SJSA1 (cell line): ENCODE data around the gene ELAPOR2. TPM values are rescaled to one million over a fixed set of nuclear protein-coding genes. Genes with fewer than 3 reads are reported as not detected.
"Not testable (repeated sequence)": the region's sequence is repeated elsewhere in the genome, so short reads cannot be mapped to it uniquely, and the experiment has no call there.

Source experiments
- DNase-seq, 2 experiments: peaks; one replicate each; pipeline ENCODE4 v3.0.0-alpha.2; 2015 to 2020; ENCODE audit warnings: low spot score in 2 of 2, low read depth in 1 of 2
- H3K27ac ChIP-seq: fragments of 250-450 bp; sonication (Bioruptor Pico); 2 replicates; pipeline ENCODE4 v1.5.1; 2020; ENCODE audit warnings: mild to moderate bottlenecking, moderate library complexity
- H3K27me3 ChIP-seq: fragments of 250-450 bp; sonication (Bioruptor Pico); replicated peaks from 2 replicates; pipeline ENCODE4 v1.5.1; 2020; ENCODE audit warnings: mild to moderate bottlenecking, moderate library complexity
- H3K36me3 ChIP-seq: fragments of 250-450 bp; sonication (Bioruptor Pico); 2 replicates; pipeline ENCODE4 v1.5.1; 2020; ENCODE audit warnings: mild to moderate bottlenecking
- H3K4me1 ChIP-seq: fragments of 250-450 bp; sonication (Bioruptor Pico); replicated peaks from 2 replicates; pipeline ENCODE4 v1.6.1; 2021; ENCODE audit warnings: mild to moderate bottlenecking
- H3K4me3 ChIP-seq: fragments of 250-450 bp; sonication (Bioruptor Pico); 2 replicates; pipeline ENCODE4 v1.5.1; 2020; ENCODE audit warnings: mild to moderate bottlenecking
- H3K9me3 ChIP-seq: fragments of 250-450 bp; sonication (Bioruptor Pico); replicated peaks from 2 replicates; pipeline ENCODE4 v1.5.1; 2020; ENCODE audit warnings: mild to moderate bottlenecking
- total RNA-seq: library from RNA; depleted of rRNA; stranded (reverse); fragments of >200 nt; shearing (Covaris generic); gene quantifications from 2 replicates; pipeline ENCODE4 v1.2.3, GENCODE V29; 2014; rRNA removed

ELAPOR2 gene
- 0.89 TPM in 1 of 2 replicates, not detected in the other for total RNA-seq

DNA sequence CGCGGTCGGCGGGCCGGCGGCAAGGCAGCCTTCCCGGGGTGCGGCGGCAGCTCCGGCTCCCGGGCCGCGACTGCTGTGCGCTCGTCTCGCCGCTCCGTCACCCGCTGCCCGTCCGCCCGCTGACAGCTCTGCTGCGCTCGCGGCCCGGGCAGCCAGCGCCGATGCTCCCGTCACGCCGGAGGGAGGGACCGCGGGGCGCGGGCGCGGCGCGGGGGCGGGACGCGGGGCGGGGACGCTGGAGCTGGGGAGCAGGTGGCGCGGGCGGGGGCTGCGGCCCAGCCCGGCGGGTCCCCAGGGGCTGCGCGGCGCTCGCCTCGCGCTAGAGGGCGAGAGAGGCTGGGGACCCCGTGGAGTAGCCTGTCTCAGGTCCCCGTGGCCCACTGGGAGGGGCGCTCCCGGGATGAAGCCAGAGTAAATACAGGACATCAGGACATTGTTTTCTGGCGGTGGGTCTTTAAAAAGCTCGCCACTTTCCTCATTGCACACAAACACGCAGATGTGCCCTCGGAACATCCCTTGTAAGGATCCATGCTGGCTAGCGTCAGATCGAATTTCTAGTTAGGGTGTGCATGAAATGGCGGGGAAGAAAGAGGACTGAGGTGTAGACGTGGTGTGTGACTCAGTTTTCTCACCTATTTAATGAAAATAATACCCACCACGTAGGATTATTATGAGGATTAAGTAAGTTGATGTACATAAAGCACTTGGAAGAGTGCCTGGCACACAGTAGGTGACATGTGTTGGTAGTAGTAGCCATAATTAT is at the start of gene ELAPOR2:
Gene ELAPOR2 (minus strand): TSS at position 130 of the 763 bp plus-strand sequence. CDS start 141 bp downstream, outside the sequence.
- peaks cover 23% of the 10 kb centered on the region for H3K27me3 ChIP-seq
- peak within 1 kb of the TSS; percentile 37 for H3K4me3 ChIP-seq
- H3K9me3 ChIP-seq = no peaks in the 10 kb centered on the region
- H3K36me3 ChIP-seq = no peaks in the 10 kb centered on the region
- H3K4me1 ChIP-seq = peaks cover 6% of the 10 kb centered on the region
- peak; percentile 12 to 44 for DNase-seq
- H3K27ac ChIP-seq = no peak within 1 kb of the TSS

DNA sequence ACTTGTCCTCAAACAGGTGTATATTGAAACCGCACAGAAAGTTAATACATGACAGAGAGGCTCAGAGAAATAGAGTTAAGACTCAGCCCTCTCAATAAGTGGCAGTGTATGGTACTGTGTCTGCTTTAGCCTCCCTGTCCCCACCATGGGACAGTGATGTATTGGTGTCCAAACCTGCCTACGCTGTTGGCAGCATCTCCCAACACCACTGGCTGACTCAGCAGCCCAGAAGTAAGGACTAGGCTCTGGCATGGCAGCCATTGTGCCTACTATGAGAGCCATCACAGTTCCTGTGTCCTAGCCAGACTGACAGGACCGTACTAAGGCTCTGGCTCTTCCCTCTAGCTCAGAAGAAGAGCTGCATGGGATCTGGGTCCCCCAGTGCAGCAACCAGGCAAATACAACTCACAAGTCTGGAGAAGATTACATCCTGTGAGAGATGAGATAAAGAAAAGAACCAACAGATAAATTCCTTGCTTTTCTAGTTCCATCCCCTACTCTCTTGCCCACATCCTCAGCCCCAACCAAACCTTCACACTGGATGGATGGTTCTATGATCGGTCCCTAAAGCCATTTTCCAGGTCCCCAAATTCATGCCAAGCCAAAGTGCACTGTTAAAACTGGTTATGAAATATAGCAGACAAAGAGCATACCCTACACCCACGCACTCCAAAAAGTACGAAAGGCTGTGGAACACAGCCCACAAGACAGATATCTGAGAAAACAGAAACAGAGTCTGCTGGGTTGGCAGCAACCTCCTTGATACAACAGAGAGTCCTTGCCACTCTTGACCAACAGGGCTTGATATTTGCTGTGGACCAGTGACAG is 48.7 kb upstream of the ELAPOR2 start:
- no peak overlapping the region for H3K27ac ChIP-seq
- no peaks in the 10 kb centered on the region; the same call in 1 of the 2 replicates for H3K9me3 ChIP-seq
- H3K4me3 ChIP-seq = no peak overlapping the region
- no peaks in the 10 kb centered on the region for H3K4me1 ChIP-seq
- H3K27me3 ChIP-seq = no peaks in the 10 kb centered on the region; the same call in none of the 2 replicates
- no peak for DNase-seq
- no peaks in the 10 kb centered on the region for H3K36me3 ChIP-seq

GRCh38 chr7:87106974-87107612 is 47.6 kb upstream of the ELAPOR2 start:
- H3K36me3 ChIP-seq = no peaks in the 10 kb centered on the region
- no peaks in the 10 kb centered on the region for H3K4me1 ChIP-seq
- H3K9me3 ChIP-seq = no peaks in the 10 kb centered on the region; the same call in 1 of the 2 replicates
- H3K4me3 ChIP-seq = no peak overlapping the region
- no peaks in the 10 kb centered on the region; the same call in none of the 2 replicates for H3K27me3 ChIP-seq
- DNase-seq = no peak
- H3K27ac ChIP-seq = no peak overlapping the region

DNA sequence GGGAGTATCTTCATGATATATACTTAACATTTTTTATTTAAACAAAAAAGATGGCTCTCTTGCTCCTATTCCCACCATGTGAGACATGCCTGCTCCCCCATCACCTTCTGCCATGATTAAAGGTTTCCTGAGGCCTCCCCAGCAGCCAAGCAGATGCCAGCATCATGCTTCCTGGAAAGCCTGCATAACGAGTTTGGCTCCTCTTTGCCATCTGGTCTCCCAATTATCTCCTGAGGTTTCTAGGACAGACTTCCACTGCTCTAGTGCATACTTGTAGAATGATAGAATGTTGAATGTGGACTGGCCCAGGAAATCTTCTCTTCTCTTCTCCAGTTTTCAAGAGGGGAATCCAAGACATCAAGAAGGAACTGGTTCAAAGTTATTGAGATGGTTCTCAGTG is 45.9 kb upstream of the ELAPOR2 start:
- Histone ChIP-seq H3K27ac (no peak overlapping the region), H3K9me3 (no peaks in the 10 kb centered on the region; the same call in 1 of the 2 replicates), H3K4me1 (no peaks in the 10 kb centered on the region), H3K4me3 (no peak overlapping the region), H3K27me3 (no peaks in the 10 kb centered on the region; the same call in none of the 2 replicates), H3K36me3 (no peaks in the 10 kb centered on the region)
- no peak for DNase-seq

DNA sequence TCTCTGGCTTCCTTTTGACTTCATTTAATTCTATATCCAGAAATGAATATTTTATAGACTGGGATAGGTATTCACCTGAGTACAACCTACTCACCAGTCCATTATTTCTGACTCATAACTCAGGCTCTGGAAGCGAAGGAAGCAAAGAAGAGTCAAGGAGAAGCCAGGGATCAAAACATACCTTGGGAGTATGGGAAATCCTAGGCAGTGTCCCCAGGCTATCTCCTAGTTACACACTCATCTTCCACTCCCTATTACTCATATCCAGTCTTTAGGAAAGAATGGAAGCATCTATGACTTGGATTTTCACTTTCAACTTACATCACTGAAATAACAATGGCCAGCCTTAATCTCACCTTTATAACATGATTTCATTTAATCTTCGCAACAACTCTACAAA is 40.9 kb upstream of the ELAPOR2 start:
- no peaks in the 10 kb centered on the region; the same call in 1 of the 2 replicates for H3K27me3 ChIP-seq
- no peaks in the 10 kb centered on the region for H3K36me3 ChIP-seq
- H3K27ac ChIP-seq = no peak overlapping the region
- DNase-seq = no peak
- no peak overlapping the region for H3K4me3 ChIP-seq
- H3K4me1 ChIP-seq = no peaks in the 10 kb centered on the region
- H3K9me3 ChIP-seq = no peaks in the 10 kb centered on the region

GRCh38 chr7:87097375-87097774 is 37.9 kb upstream of the ELAPOR2 start:
- H3K4me1 ChIP-seq = not testable (repeated sequence)

GRCh38 chr7:87094322-87094721 is 34.9 kb upstream of the ELAPOR2 start:
- Histone ChIP-seq H3K9me3 (no peaks in the 10 kb centered on the region), H3K4me1 (no peaks in the 10 kb centered on the region), H3K36me3 (no peaks in the 10 kb centered on the region), H3K27me3 (no peaks in the 10 kb centered on the region; the same call in 1 of the 2 replicates), H3K27ac (no peak overlapping the region), H3K4me3 (no peak overlapping the region)
- DNase-seq = no peak

More at GRCh38 chr7:87097375-87097774, 37.9 kb upstream of the ELAPOR2 start:
- H3K4me3 ChIP-seq, DNase-seq, H3K36me3 ChIP-seq, H3K27ac ChIP-seq, H3K9me3 ChIP-seq, H3K27me3 ChIP-seq: not testable (repeated sequence)

GRCh38 chr7:87092568-87093091 is 33.2 kb upstream of the ELAPOR2 start:
- Histone ChIP-seq H3K36me3 (no peaks in the 10 kb centered on the region), H3K9me3 (no peaks in the 10 kb centered on the region)

DNA sequence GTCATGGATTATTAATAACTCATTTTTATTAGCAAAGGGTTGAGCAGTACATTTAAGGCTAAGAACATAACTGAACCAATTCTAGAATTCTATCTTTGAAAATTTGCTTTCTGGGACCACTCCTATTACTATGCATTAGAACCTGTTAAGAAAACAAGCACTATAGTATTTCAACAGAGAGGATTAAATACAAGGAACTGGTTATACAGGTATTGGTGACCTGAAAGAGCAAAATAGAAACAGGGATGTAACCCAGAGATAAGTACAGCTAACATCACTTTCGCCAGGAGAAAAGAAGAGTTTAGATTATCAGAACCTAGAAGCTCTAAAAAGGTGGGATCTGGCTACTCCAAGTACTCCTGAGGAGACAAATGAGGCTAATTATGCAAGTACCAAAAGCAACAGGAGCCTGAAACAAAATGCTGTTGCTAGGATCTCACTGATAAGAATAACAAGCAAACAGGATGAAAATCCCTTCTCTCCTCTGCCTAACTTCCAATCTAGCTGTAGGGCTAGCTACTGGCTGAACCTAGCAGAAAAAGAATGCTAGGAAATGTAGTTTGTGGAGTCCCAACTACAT is 32.1 kb upstream of the ELAPOR2 start:
- no peaks in the 10 kb centered on the region for H3K36me3 ChIP-seq
- H3K27ac ChIP-seq = no peak overlapping the region
- no peaks in the 10 kb centered on the region for H3K4me1 ChIP-seq
- no peak for DNase-seq
- H3K9me3 ChIP-seq = no peaks in the 10 kb centered on the region
- H3K27me3 ChIP-seq = no peaks in the 10 kb centered on the region
- no peak overlapping the region for H3K4me3 ChIP-seq

More at GRCh38 chr7:87092568-87093091, 33.2 kb upstream of the ELAPOR2 start:
- H3K27ac ChIP-seq = no peak overlapping the region
- H3K4me1 ChIP-seq = no peaks in the 10 kb centered on the region
- no peak for DNase-seq
- H3K27me3 ChIP-seq = no peaks in the 10 kb centered on the region
- no peak overlapping the region for H3K4me3 ChIP-seq

DNA sequence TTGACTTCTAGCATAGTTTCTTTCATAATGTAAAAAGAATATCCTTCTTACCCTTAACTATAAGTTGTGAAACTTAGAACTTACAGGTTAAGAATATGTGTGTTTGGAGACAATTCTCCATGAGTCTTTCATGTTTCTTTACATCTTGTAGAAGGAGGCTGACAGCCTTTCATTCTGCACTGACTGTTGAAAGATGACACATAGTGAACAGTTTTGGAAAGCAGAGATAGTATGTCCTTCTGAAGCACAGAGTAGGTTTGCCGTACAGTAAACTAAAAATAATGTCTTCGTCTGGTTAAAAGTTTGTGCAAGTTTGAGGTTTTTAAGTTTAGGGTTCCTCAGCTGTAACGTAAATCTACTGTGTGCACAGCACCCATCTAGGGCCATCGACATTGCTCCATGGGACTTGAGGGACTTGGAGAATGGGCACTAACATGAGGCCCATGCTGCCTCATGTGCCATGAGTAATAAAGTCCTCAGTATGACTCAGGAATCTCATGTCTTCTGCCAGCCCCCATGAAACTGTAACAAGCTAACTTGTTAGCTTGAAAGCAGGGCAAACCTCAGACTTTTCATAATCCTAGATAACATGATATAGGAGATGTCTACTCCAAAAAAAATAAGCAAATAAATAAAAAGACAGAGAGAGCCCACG is 24.5 kb upstream of the ELAPOR2 start:
- no peaks in the 10 kb centered on the region for H3K4me1 ChIP-seq
- H3K27me3 ChIP-seq = no peaks in the 10 kb centered on the region
- H3K4me3 ChIP-seq = no peak overlapping the region
- H3K27ac ChIP-seq = no peak overlapping the region
- H3K9me3 ChIP-seq = no peaks in the 10 kb centered on the region
- no peak for DNase-seq
- H3K36me3 ChIP-seq = no peaks in the 10 kb centered on the region

- Histone ChIP-seq H3K4me1 (no peaks in the 10 kb centered on the region), H3K4me3 (no peak overlapping the region), H3K27me3 (no peaks in the 10 kb centered on the region), H3K9me3 (no peaks in the 10 kb centered on the region), H3K27ac (no peak overlapping the region), H3K36me3 (no peaks in the 10 kb centered on the region)
- no peak for DNase-seq
Measured at GRCh38 chr7:87082675-87083074, 23.2 kb upstream of the ELAPOR2 start.

DNA sequence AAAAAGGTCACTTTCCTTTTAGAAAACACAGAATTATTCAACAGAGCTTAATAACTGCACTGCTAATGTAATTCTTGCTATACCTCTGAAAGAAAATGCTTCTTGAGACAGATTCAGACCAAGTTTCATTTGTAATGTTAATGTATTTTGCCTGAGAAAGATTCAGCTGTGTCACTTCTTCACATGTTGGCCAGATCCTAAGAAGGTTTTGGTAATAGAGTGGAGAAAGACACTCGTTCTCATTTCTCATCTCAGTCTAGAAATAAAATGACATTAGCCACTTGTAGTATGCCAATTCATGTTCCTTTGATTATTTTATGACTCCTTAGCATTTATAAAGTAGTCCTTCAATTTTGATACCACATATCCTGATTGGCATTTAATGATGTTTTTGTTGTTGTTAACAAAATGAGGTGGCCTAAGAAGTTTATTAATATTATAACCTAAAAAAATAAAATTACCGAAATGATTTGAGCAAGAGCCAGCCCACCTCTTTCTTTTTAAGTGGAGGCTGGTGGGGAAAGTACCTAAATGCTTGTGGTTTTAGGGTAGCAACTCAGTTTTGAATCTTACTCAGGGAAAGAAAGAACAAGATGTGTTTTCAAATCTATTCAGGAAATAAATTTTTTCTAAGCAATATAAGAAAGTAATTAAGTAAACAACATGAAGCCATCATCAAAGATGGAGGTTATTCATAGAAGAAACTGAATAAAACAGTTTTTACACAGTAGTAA is 16.4 kb upstream of the ELAPOR2 start:
- H3K27me3 ChIP-seq = no peaks in the 10 kb centered on the region
- no peak for DNase-seq
- H3K4me3 ChIP-seq = no peak overlapping the region
- no peaks in the 10 kb centered on the region for H3K36me3 ChIP-seq
- no peaks in the 10 kb centered on the region for H3K9me3 ChIP-seq
- H3K27ac ChIP-seq = no peak overlapping the region
- H3K4me1 ChIP-seq = no peaks in the 10 kb centered on the region
